GM12874 (cell line): ENCODE measurements around the gene LIG4.

Experiments
- CTCF ChIP-seq: IDR thresholded peaks from 2 replicates; pipeline ENCODE4 v1.5.1; 2011; ENCODE audit warnings: low read depth, mild to moderate bottlenecking, control low read depth, low read length, moderate library complexity; ENCODE audit not compliant: insufficient read depth

The LIG4 gene

GRCh38 chr13:108215436-108215835, at the start of gene LIG4:
Gene LIG4 (minus strand): TSS chr13:108215536. CDS start chr13:108211268, 4,268 bp downstream.
- no peak for TF ChIP-seq CTCF

GRCh38 chr13:108263621-108264355, 48.5 kb upstream of the LIG4 start:
- no peak for TF ChIP-seq CTCF

GRCh38 chr13:108257248-108257647, 41.9 kb upstream of the LIG4 start:
- TF ChIP-seq CTCF = no peak

- no peak for TF ChIP-seq CTCF
These were observed 33.8 kb upstream of the LIG4 start for GRCh38 chr13:108249150-108249549.

GRCh38 chr13:108230377-108230776, 15.0 kb upstream of the LIG4 start:
- no peak for TF ChIP-seq CTCF

GRCh38 chr13:108227651-108228272, 12.4 kb upstream of the LIG4 start:
- no peak; the same call in 1 of the 2 replicates for TF ChIP-seq CTCF

- no peak for TF ChIP-seq CTCF
These were observed 10.8 kb upstream of the LIG4 start for GRCh38 chr13:108226184-108226583.
